NCI-H1436 (cell line): ENCODE data around the gene ADAMTS2.

Source experiments
- DNase-seq: peaks from one replicate; lab custom pipeline; 2025; lab: John Stamatoyannopoulos, UW

ADAMTS2 gene

GRCh38 chr5:179080724-179081123, 264.5 kb downstream of the ADAMTS2 start:
- no peak for DNase-seq

GRCh38 chr5:179079165-179079987, 265.9 kb downstream of the ADAMTS2 start:
- DNase-seq = no peak

- DNase-seq = no peak
Measured at GRCh38 chr5:179065703-179066102, 279.6 kb downstream of the ADAMTS2 start.

- DNase-seq = no peak
Measured at GRCh38 chr5:179061025-179061424, 284.2 kb downstream of the ADAMTS2 start.
